GM13977 (cell line): Measurements from ENCODE around the gene ATP5F1D.

ENCODE experiments used
- DNase-seq: peaks from one replicate; pipeline ENCODE4 v3.0.0; 2012; ENCODE audit warnings: low spot score
- in situ Hi-C: fragments of 300-500 bp; cut with MboI; formaldehyde crosslinking; loops from one replicate; pipeline ENCODE4 v1.12.0; 2022; ENCODE audit warnings: low sequenced_read_pairs, low pct_unique_long_range_greater_than_20kb, mixed read lengths, inconsistent platforms; ENCODE audit not compliant: unreplicated experiment
- TF ChIP-seq, protein P1 (sequence below): IDR thresholded peaks from 2 replicates; pipeline ENCODE4 v1.5.1; 2012; ENCODE audit warnings: mild to moderate bottlenecking, control low read depth; ENCODE audit not compliant: insufficient read depth; ENCODE audit errors: extremely low read depth, missing control alignments

Gene ATP5F1D

DNA sequence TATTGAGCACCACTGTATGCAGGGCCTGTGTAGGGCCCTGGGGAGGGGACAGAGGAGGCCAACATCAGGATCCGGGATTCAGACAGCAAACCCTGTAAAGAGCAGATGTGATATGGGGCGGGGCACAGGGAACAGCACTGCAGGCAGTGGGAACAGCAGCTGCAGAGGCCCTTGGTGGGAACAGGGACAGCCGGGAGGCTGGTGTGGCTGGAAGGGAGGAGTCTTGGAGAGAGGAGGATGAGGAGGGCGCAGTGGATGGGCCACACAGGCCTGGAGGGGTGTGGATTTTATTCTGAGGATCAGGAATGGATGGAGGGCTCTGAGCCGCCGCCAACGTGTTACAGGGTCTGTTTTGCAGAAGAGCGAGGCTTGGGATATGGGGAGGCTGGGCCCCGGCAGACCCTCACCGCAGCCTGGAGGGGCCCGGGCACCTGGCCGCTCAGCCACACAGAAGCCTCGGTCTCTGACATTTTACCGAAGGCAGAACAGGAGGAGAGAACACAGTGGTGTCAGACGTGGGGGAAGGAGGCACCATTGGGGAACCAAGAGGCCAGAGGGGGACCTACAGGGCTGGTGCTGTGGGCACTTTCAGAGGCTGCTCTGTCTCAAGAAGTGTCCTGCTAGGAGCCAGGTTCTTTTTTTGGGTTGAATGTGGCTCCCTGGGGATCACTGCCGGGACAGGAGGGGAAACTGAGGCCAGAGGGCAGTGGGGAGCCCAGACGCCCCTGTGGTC is 51.0 kb downstream of the ATP5F1D start:
- TF ChIP-seq, protein P1, sequence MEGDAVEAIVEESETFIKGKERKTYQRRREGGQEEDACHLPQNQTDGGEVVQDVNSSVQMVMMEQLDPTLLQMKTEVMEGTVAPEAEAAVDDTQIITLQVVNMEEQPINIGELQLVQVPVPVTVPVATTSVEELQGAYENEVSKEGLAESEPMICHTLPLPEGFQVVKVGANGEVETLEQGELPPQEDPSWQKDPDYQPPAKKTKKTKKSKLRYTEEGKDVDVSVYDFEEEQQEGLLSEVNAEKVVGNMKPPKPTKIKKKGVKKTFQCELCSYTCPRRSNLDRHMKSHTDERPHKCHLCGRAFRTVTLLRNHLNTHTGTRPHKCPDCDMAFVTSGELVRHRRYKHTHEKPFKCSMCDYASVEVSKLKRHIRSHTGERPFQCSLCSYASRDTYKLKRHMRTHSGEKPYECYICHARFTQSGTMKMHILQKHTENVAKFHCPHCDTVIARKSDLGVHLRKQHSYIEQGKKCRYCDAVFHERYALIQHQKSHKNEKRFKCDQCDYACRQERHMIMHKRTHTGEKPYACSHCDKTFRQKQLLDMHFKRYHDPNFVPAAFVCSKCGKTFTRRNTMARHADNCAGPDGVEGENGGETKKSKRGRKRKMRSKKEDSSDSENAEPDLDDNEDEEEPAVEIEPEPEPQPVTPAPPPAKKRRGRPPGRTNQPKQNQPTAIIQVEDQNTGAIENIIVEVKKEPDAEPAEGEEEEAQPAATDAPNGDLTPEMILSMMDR, result no peak

DNA sequence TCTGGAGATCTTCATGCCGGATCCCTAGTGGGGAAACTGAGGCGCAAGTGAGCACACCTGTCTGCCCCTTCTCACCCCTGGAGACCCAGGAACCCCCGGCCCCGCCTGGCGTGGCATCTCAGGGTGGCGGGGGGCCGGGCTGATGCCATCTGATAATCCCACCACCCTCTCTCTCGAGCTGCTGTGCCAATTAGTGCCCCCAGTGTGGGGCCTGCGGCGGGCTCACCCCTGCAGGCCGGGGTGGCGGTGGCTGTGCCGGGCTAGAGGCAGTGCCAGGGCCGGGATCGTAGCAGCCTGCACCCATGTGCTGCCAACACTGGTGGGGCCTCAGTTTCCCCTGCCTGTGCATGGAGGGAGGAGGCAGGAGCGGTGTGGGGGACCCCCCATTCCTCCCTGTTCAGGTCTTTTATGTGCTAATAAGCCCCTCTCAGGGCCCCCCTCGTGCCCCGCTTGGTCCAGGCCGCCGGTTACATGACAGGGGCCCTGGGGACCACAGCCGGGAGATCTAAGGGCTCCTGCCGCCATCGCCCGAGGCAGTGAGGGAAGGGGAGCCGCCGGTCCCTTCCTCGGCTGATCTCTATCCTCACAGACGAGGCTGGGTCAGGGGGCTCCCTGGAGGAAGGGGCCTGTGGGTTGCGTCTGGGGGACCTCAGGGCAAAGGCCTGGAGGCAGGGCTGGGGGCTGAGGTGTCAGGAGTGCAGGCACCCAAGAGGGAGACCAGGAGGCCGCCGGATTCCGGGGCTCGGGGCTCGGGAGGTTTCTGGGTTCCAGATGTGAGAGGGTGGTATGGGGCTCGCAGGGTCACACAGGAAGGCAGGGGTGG is 52.4 kb downstream of the ATP5F1D start:
- DNase-seq, result no peak
- in situ Hi-C loops, result loop anchor here (25.0 kb wide), 1 partner anchor 93 kb away; the partner anchor contains the start of gene NDUFS7
- TF ChIP-seq, protein P1, result no peak

More for the DNA sequence above, 51.0 kb downstream of the ATP5F1D start:
- peak; percentile 60 for DNase-seq
- in situ Hi-C loops, result loop anchor here (25.0 kb wide), 1 partner anchor 95 kb away; the partner anchor contains the start of gene NDUFS7
